A375 (cell line): Measurements from ENCODE around the gene GPR139. TPM values are rescaled to one million over a fixed set of nuclear protein-coding genes. Genes with fewer than 3 reads are reported as not detected.

Source experiments
- total RNA-seq: library from RNA; depleted of rRNA; stranded (reverse); fragments of >200 nt; shearing (Covaris generic); gene quantifications from 2 replicates; pipeline ENCODE4 v1.2.3, GENCODE V29; 2014; rRNA removed

The GPR139 gene
- not detected in 2 replicates for total RNA-seq

DNA sequence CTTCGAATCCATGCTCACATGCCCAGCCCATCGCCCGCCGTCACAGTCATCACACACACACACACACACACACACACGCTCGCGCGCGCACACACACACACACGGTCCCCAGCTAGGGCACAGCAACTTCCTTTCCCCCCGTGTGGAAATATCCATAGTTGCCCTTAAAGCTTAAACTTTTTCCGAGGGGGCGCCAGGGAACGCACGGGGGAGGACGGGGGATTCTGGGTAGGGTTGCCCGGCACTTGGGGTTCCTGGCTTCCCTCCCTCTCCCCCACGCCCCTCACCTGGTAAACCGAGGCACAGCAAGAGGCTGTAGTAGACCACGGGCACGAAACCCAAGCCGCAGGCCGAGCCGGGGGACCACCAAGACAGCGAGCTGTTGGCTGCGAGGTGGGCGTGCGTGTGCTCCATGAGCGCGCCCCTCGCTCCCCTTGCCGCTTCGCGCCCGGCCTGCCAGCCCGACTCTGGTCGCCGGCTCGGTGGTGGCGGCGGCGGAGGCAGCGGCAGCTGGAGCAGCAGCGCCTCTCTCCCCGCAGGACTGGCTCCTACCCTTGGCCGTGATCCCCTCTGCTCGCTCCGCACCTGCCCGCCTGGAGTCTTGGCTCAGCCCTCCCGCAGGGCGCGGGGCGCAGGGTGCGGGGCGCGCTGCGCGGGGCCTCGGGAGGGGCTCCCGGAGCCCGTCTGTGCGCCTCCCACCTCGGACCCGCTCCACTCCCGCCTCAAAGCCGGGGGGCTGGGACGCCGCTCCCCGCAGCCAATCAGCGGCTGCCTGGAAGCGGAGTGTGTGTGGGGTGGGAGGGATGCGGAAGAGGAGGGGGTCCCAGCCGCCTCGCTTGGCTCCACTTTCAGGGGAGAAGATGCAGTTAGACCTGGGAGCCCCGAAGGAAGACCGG lies at the start of gene GPR139:
TSS of gene GPR139 (minus strand) at position 688 of the 896 bp plus-strand sequence. CDS start at position 414, 274 bp downstream.

Other genes with a start within 250 kb of the GPR139 start
- 1.0 and 2.2 TPM in 2 replicates for gene GPRC5B, start 189.0 kb downstream of the GPR139 start, total RNA-seq